Measurements from ENCODE around the gene ARHGEF6.
"Not testable (repeated sequence)": the region's sequence is repeated elsewhere in the genome, so short reads cannot be mapped to it uniquely, and the experiment has no call there.

Gene ARHGEF6

GRCh38 chrX:136784231-136784630 is 3.5 kb upstream of the ARHGEF6 start:
- DNase-seq: no peak

- DNase-seq: no peak
Measured at GRCh38 chrX:136783159-136783558, 2.4 kb upstream of the ARHGEF6 start.

GRCh38 chrX:136781180-136781797 is 557 bp upstream of the ARHGEF6 start:
- DNase-seq: no peak

DNA sequence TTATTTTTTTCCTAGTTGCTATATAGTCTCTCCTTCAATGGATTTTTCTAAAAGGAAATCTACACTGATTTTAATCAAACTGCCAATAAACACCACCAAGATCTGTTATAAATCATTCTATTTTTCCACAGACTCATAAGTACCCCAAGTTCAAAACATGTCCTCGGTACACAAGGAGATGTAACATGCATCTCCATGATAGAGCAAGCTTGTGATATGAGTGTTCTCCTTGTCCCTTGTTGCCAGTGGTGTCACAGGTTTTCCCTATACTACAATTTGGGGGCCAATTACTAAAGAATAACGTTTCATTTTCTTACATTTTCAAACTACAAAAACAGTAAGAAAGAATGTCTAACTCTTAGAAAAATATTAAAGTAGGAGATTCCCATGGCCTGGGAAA is 491 bp downstream of the ARHGEF6 start:
- no peak for DNase-seq

- DNase-seq: no peak
Measured at GRCh38 chrX:136779346-136779781, 1.4 kb downstream of the ARHGEF6 start.

DNA sequence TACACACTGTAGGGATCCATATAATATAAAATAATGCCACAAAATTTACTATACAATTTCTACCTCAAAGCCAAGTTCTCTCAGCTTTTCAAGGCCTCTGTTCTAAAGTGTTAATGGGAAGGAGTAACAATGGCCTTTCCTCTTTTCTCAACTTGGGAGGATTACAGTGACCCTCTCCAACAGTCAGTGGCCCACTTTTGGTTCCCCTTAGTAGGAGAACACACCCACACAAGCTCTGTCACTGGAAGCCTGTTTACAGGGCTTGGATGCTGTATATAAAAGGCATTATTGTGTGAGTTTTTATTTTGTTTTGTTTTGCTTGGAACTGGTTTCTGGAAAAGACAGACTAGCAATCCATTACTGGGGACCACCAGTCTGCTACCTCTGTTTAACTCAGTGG is 1.8 kb downstream of the ARHGEF6 start:
- no peak for DNase-seq

- DNase-seq: no peak
Measured at GRCh38 chrX:136778020-136778419, 2.7 kb downstream of the ARHGEF6 start.

DNA sequence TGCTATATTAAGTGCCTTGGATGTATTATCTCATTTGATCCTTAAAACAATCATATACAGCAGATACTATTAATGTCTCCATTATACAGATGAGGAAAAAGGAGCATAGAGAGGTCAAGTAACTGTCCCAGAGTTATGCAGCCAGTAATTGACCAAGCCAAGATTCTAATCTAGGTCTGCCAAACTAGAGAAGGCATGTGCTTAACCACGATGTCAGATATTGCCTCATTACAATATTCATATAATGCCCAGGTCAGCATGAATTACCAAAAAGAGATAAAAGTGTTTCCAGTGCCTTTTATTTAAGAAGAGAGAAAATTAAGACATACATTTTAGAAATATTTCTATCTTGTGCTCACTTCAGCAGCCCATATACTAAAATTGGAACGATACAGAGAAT is 7.1 kb downstream of the ARHGEF6 start:
- DNase-seq: no peak

GRCh38 chrX:136771869-136772268 is 8.9 kb downstream of the ARHGEF6 start:
- not testable (repeated sequence) for DNase-seq

- peak in 14 of 56 donors; percentile 1 to 31 (median 10) for DNase-seq
Measured at GRCh38 chrX:136768469-136769084, 12.2 kb downstream of the ARHGEF6 start.

DNA sequence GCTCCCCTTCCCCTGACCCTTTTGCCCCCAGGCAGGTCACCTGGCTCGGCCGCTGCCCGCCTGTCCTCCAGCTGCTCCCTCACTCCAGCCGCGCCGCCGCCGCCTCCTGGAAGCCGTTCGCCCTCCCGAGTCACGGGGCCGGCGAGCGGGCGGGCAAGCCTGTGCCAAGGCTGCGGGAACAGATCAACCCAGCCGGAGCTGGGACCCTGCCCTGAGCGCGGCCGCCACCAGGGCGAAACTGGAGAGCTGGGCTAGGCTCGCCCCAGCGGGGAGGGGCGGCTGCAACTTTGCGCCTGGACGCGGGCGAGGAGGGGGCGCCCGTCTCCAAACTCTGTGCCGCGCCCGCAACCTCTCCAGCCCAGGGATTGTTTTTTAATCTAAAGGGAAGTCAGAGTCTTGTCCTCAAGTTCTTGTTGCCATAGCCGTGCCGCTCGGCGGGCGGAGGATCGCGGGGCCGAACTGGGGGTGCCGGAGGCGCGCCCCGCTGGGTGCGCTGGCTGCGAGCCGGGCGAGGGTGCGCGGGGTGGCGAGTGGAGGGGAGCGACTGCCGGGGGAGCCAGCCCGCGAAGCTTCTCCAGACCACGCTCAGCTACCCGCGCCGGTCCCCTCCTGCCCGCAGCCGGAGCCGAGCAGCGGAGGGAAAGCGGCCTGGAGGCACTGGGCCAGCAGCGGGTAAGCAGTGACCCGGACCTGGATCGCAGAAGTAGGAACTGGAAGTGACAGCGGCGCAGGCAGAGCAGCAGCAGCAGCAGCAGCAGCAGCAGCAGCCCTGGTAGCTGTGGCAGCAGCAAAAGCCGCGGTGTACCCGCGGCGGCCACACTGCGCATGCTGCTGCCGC is 13.4 kb downstream of the ARHGEF6 start:
- peak in 41 of 56 donors; percentile 2 to 67 (median 25) for DNase-seq

DNA sequence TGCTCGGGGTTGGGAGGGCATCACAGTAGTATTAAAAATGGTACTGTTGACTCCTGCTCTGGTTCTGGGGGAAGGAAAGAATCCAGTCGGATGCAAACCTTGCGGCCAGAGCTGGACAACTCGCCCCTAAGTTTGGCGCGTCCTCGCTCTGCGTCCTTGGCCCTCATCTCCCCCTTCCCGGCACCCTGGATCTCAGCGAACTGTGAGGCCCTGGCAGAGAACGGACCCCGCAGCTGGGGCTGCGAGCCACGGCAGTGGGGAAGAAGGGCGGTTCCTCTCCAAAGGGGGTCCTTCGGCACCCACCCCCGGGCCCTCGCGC is 14.0 kb downstream of the ARHGEF6 start:
- peak in 1 of 56 donors; percentile 40 for DNase-seq

DNA sequence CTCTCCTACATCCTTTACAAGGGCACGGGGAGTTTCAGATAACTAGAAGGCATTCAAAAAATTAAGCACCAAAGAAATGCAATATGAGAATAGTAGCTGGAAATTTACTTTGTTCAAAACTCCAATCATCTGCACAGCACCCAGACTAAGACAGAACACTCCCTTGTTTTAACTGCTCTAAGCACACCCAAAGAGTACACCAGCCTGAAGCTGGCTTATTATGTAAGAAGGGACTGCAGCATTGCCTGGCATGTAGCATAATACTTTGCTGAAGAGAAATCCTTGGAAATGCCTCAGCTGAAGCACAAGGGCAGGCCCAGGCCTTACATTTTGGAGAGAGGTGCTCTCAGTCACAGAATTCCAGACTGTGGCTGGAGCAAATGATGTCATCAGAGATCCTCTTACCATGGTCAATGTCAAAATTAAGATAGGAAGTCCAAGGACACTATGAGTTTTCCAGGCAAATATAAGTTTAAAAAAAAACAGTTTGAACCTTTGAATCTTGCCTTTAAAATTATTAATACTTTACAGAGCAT is 14.8 kb downstream of the ARHGEF6 start:
- peak in 3 of 56 donors; percentile 1 to 21 (median 6) for DNase-seq

GRCh38 chrX:136764206-136764605 is 16.5 kb downstream of the ARHGEF6 start:
- no peak for DNase-seq

DNA sequence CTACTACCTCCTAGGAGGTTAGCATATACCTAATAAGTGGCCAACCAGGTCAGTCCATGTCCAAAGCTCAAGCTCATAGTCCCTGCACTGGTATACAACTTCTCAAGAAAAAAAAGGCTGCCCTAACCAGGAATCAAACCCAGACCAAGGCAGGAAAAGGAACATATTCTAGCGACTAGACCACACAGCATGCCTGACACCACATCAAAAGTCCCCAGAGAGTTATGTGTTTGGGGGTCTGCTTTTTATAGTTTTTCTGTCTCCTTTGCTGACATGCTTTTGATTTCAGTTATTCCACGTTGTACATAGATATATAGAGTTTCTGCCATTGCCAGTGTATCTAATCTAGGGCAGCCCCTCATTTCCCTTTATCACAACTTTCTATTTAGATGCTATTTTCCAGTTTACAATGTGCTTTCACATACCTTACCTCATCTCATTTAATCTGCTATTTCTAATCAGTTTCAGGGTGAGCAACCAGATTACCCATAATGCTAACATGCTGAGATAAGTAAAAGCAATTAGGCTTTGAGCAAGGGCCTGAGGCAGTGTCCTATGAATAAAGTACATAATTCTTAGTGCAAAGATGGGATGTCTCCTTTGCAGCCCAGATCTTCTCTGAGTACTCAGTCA is 17.8 kb downstream of the ARHGEF6 start:
- no peak for DNase-seq

- DNase-seq: no peak
Measured at GRCh38 chrX:136761421-136761820, 19.3 kb downstream of the ARHGEF6 start.

DNA sequence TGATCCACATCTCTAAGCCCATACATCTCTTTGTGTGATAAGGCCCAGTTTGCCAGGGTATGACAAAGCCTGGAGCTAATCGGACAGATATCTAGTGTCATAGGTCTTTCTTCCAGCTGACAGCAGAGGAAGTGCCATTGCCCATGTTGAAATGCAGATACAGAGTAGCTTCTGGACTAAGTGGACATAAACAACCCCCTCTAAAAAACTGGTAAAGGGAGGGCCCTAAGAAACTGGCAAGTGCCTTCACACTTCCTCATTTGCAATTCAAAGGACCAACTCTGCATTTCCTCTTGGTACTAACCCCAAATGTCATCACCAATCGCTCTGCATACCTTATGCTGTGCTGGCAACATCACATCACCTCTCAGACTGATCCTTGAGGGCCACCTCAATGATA is 20.8 kb downstream of the ARHGEF6 start:
- DNase-seq: peak in 2 of 56 donors; percentile 1 to 3

DNA sequence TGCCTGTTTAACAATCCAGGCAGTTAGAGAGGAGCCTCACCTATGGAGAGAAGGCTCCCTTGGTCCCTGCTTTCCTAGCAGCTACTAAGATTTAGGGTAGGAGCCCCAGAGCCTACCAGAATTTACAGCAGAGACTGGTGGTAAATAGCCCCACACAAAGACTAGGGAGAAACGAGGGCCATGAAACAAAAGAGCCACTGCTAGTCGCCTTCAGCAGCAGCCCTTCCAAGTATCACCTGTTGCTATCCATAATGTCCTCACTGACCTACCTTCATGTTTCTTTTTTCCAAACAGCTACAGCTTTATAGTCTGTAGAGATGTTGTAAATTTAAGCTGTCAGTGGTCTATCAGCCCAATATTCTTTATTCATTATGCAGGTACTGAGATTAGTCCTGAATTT is 25.3 kb downstream of the ARHGEF6 start:
- no peak for DNase-seq

DNA sequence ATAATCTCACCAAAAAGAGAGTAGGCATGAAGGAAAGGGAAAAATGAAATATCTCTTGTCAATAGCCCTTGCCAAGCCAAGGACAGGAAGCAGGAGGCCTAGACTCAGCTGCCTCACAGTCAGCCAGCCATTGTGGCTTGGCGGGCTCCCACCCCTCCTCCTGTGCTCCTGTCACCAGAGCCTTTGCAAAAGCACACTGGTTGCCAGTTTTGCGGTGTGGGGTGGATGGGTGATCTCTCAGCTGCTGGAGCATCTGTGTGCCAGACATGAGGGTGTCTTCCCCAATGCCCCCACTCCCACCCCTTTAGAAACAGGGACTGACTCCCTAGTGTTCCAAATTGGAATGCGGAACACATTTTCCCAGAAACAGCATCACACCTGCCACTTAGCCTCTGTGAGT is 26.1 kb downstream of the ARHGEF6 start:
- peak in 30 of 56 donors; percentile 0 to 41 (median 7) for DNase-seq

- no peak for DNase-seq
Measured at GRCh38 chrX:136752796-136753195, 27.9 kb downstream of the ARHGEF6 start.

GRCh38 chrX:136752346-136752745 is 28.4 kb downstream of the ARHGEF6 start:
- DNase-seq: no peak

DNA sequence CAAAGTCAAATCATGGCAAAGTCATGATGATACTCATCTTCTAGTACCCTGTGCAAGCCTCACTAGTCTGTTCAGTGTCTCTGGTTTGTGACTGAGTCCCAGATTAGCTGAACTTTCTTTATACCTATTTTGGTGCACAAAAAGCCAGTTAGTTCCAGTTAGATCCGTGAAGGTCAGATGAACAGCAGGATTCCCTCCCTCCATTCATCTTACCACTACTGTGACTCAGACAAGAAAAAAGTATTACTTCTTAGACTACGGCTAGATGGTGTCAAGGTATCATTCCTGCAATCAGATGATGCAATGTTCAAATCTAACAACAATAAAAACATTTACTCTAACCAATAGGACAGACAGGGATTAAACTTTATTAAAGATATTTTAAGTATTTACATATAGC is 30.4 kb downstream of the ARHGEF6 start:
- no peak for DNase-seq

All from amygdala (tissue), 56 donors.